OCI-LY7 (cell line): ENCODE measurements around the gene MS4A10. TPM values are rescaled to one million over a fixed set of nuclear protein-coding genes. Genes with fewer than 3 reads are reported as not detected.

Experiments used
- BruUV-seq: library from RNA; stranded (reverse); fragments of 400-500 nt; replicated peaks from 2 replicates; lab custom pipeline; 2021; lab: Mats Ljungman, UMichigan
- CTCF ChIA-PET: fragments of 300-600 bp; sonication (Branson Sonifier 250); formaldehyde crosslinking; loops from one replicate; lab custom pipeline; 2022; ENCODE audit warnings: antibody characterized with exemption; ENCODE audit not compliant: unreplicated experiment; lab: Charles Lee
- POLR2A ChIA-PET: fragments of 300-600 bp; sonication (Branson Sonifier 250); formaldehyde crosslinking; loops from one replicate; lab custom pipeline; 2022; ENCODE audit warnings: antibody characterized with exemption; lab: Charles Lee
- DNase-seq: peaks from one replicate; pipeline ENCODE4 v3.0.0-alpha.2; 2015; ENCODE audit warnings: low spot score
- H2AFZ ChIP-seq: fragments of 200-600 bp; sonication (generic), shearing (Covaris generic); 2 replicates; pipeline ENCODE4 v1.6.1; 2014; ENCODE audit warnings: mild to moderate bottlenecking, antibody characterized with exemption, low read length, moderate library complexity
- H3K27ac ChIP-seq: fragments of 200-600 bp; sonication (generic); 2 replicates; pipeline ENCODE4 v1.5.1; 2014; ENCODE audit warnings: mixed run types, low read depth, mild to moderate bottlenecking, moderate library complexity, low read length, inconsistent platforms; ENCODE audit not compliant: poor library complexity, severe bottlenecking
- H3K36me3 ChIP-seq: fragments of 200-600 bp; sonication (generic); 2 replicates; pipeline ENCODE4 v1.6.1; 2014; ENCODE audit warnings: mild to moderate bottlenecking, antibody characterized with exemption, low read length, moderate library complexity, mixed read lengths; ENCODE audit not compliant: insufficient read depth
- H3K4me1 ChIP-seq: fragments of 200-600 bp; sonication (generic); 2 replicates; pipeline ENCODE4 v1.5.1; 2014; ENCODE audit warnings: mild to moderate bottlenecking, low read length; ENCODE audit not compliant: insufficient read depth, poor library complexity, severe bottlenecking
- H3K4me2 ChIP-seq: fragments of 200-600 bp; sonication (generic); 2 replicates; pipeline ENCODE4 v1.6.1; 2014; ENCODE audit warnings: mild to moderate bottlenecking, low read length
- H3K4me3 ChIP-seq: fragments of 200-600 bp; sonication (generic); 2 replicates; pipeline ENCODE4 v1.5.1; 2014; ENCODE audit warnings: mild to moderate bottlenecking, low read depth, low read length; ENCODE audit not compliant: poor library complexity, severe bottlenecking
- H3K79me2 ChIP-seq: fragments of 200-600 bp; sonication (generic); 2 replicates; pipeline ENCODE4 v1.6.1; 2016; ENCODE audit warnings: low read depth, mild to moderate bottlenecking, low read length, moderate library complexity, mixed read lengths; ENCODE audit not compliant: insufficient read depth
- H3K9me2 ChIP-seq: fragments of 200-600 bp; sonication (generic); 2 replicates; pipeline ENCODE4 v1.6.1; 2016; ENCODE audit warnings: mild to moderate bottlenecking, low read length, mixed read lengths; ENCODE audit not compliant: insufficient read depth
- H3K9me3 ChIP-seq: fragments of 200-600 bp; sonication (generic); 2 replicates; pipeline ENCODE4 v1.6.1; 2014; ENCODE audit warnings: mild to moderate bottlenecking, mixed run types, low read length, mixed read lengths
- H4K20me1 ChIP-seq: fragments of 200-600 bp; sonication (generic); 2 replicates; pipeline ENCODE4 v1.6.1; 2014; ENCODE audit warnings: mild to moderate bottlenecking, antibody characterized with exemption, low read length, moderate library complexity, mixed read lengths; ENCODE audit not compliant: insufficient read depth
- EZH2phosphoT487 ChIP-seq: fragments of 200-600 bp; sonication (generic); IDR thresholded peaks from 2 replicates; pipeline ENCODE4 v1.6.1; 2018; ENCODE audit warnings: low read depth, borderline replicate concordance, mild to moderate bottlenecking, mixed run types, antibody characterized with exemption, low read length, moderate library complexity, mixed read lengths
- intact Hi-C: fragments of 100-400 bp; cut with micrococcal nuclease; formaldehyde crosslinking; loops from one replicate; pipeline ENCODE4 v1.10.0; 2022; ENCODE audit not compliant: unreplicated experiment
- total RNA-seq, 2 experiments: library from RNA; depleted of rRNA in 1 of 2; stranded (reverse); fragments of >200 nt in 1 of 2; shearing (Covaris generic) in 1 of 2; gene quantifications; 2 replicates each; pipeline ENCODE4 v1.2.3, GENCODE V29; 2014 to 2022
- TF ChIP-seq, protein P1 (sequence below): fragments of 200-600 bp; sonication (generic); conservative IDR thresholded peaks from 2 replicates; pipeline ENCODE4 v1.5.1; 2014; ENCODE audit warnings: mild to moderate bottlenecking, antibody characterized with exemption, low read length, moderate library complexity, mixed read lengths

Gene MS4A10
- total RNA-seq, 2 experiments from 2014 or later = not detected

DNA sequence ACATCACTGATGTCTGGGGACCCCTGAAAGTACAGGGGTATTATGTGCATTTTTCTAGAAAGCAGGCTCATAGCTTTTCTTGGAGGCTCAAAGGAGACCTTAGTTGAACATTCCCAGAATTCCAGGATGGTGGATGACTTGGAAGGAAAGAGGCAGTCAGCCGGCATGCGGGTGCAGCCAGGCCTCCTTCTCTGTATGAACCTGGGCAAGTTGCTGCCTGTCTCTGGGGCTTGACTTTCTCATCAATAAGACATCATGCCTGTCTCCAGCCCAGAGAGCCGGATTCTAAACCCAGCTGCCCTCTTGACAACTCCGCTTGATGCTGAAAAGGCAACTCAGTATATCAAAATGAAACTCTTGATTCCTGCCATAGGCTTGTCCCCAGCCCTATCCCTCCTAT is 15.9 kb upstream of the MS4A10 start:
- BruUV-seq = no TSS peak
- no peak for TF ChIP-seq EZH2phosphoT487
- TF ChIP-seq, protein P1, sequence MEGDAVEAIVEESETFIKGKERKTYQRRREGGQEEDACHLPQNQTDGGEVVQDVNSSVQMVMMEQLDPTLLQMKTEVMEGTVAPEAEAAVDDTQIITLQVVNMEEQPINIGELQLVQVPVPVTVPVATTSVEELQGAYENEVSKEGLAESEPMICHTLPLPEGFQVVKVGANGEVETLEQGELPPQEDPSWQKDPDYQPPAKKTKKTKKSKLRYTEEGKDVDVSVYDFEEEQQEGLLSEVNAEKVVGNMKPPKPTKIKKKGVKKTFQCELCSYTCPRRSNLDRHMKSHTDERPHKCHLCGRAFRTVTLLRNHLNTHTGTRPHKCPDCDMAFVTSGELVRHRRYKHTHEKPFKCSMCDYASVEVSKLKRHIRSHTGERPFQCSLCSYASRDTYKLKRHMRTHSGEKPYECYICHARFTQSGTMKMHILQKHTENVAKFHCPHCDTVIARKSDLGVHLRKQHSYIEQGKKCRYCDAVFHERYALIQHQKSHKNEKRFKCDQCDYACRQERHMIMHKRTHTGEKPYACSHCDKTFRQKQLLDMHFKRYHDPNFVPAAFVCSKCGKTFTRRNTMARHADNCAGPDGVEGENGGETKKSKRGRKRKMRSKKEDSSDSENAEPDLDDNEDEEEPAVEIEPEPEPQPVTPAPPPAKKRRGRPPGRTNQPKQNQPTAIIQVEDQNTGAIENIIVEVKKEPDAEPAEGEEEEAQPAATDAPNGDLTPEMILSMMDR = no peak
- CTCF ChIA-PET = no interaction called here
- intact Hi-C loops = no loop called here
- Histone ChIP-seq H3K9me2 (no peaks in the 10 kb centered on the region), H3K4me3 (no peak overlapping the region), H2AFZ (no peak overlapping the region), H3K4me1 (no peaks in the 10 kb centered on the region), H3K4me2 (no peak overlapping the region), H4K20me1 (no peaks in the 10 kb centered on the region), H3K27ac (no peak overlapping the region), H3K9me3 (no peaks in the 10 kb centered on the region), H3K36me3 (no peaks in the 10 kb centered on the region), H3K79me2 (no peaks in the 10 kb centered on the region)
- POLR2A ChIA-PET = interaction anchor here (1.7 kb wide), 1 partner anchor 10 kb away, joined by 3 read pairs; no protein-coding TSS in a partner anchor
- no peak for DNase-seq

DNA sequence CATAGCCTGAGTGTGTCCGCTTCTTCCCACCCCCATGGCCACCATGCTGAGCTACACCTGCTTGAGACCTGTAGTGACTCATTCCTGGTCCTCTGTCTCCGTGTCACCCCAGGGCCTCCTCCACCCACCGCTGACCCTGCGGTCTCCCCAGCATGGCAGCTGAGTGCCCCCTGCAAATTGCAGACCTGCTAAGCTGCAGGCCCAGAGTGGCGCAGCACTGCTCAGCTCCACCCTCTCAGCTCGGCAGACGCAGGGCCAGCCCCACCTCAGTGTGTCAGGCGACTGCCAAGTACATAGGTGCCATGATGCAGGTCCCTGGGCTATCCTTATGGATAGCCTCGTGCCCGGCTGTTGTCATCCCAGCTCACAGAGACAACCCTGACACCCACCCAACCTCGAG is 15.3 kb upstream of the MS4A10 start:
- intact Hi-C loops = no loop called here
- Histone ChIP-seq H3K9me2 (no peaks in the 10 kb centered on the region), H3K79me2 (no peaks in the 10 kb centered on the region), H3K4me2 (no peak overlapping the region), H2AFZ (no peak overlapping the region), H3K36me3 (no peaks in the 10 kb centered on the region), H3K27ac (no peak overlapping the region), H3K4me3 (no peak overlapping the region), H3K4me1 (no peaks in the 10 kb centered on the region), H4K20me1 (no peaks in the 10 kb centered on the region), H3K9me3 (no peaks in the 10 kb centered on the region)
- no peak for DNase-seq
- no TSS peak for BruUV-seq
- ChIA-PET CTCF (no interaction called here), POLR2A (interaction anchor here (1.7 kb wide), 1 partner anchor 10 kb away, joined by 3 read pairs; no protein-coding TSS in a partner anchor)
- no peak for TF ChIP-seq EZH2phosphoT487
- TF ChIP-seq, protein P1 = no peak

DNA sequence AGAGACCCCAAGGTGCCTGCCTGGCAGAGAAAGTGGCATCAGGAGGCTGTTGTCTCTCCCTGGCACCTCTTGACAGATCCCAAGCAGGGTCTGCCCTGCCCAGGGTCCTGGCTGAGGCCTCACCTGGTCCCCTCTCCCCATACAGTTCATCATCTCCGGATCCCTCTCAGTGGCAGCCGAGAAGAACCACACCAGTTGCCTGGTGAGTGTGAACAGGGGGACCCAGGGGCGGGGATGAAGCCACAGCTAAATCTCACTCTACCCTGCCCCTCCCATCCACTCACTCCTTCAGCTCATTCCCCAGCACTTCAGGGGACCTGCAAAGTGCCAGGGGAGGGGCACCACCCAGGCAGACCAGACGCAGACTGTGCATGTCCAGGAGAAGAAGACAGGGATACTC is 14.0 kb upstream of the MS4A10 start:
- no peak overlapping the region for H3K4me3 ChIP-seq
- no peaks in the 10 kb centered on the region for H3K9me2 ChIP-seq
- ChIA-PET POLR2A (interaction anchor here (0.6 kb wide), 1 partner anchor 575 kb away, joined by 3 read pairs; no protein-coding TSS in a partner anchor), CTCF (interaction anchor here (0.8 kb wide), 1 partner anchor 8 kb away, joined by 3 read pairs; no protein-coding TSS in a partner anchor)
- no peak for TF ChIP-seq EZH2phosphoT487
- TF ChIP-seq, protein P1 = no peak
- H3K9me3 ChIP-seq = no peaks in the 10 kb centered on the region
- no peaks in the 10 kb centered on the region for H3K36me3 ChIP-seq
- no peak overlapping the region for H3K27ac ChIP-seq
- H2AFZ ChIP-seq = no peak overlapping the region
- no peak for DNase-seq
- H3K4me1 ChIP-seq = no peaks in the 10 kb centered on the region
- H3K79me2 ChIP-seq = no peaks in the 10 kb centered on the region
- no peaks in the 10 kb centered on the region for H4K20me1 ChIP-seq
- no peak overlapping the region for H3K4me2 ChIP-seq
- no TSS peak for BruUV-seq
- intact Hi-C loops = no loop called here
